H1 (cell line): ENCODE data around the gene CPXM2. TPM values are rescaled to one million over a fixed set of nuclear protein-coding genes. Genes with fewer than 3 reads are reported as not detected.

Source experiments
- CTCF ChIA-PET: fragments of 300-600 bp; sonication (Branson Sonifier 250); formaldehyde crosslinking; loops from one replicate; lab custom pipeline; 2021; ENCODE audit not compliant: partially characterized antibody; lab: Charles Lee
- POLR2A ChIA-PET: fragments of 300-600 bp; sonication (Branson Sonifier 250); formaldehyde crosslinking; loops from one replicate; lab custom pipeline; 2021; ENCODE audit warnings: inconsistent platforms; ENCODE audit not compliant: partially characterized antibody; lab: Charles Lee
- DNase-seq, 2 experiments: peaks; one replicate each; pipeline versions ENCODE4 v3.0.0 to v3.0.0-alpha.2; 2010 to 2022; ENCODE audit warnings: low spot score in 2 of 2, low read depth in 1 of 2, mixed read lengths in 1 of 2
- FAIRE-seq: peaks from 2 replicates; lab custom pipeline; 2011; peaks lifted over from hg19 to GRCh38; lab: Jason Lieb, UNC
- H2AFZ ChIP-seq: 2 replicates; pipeline ENCODE4 v1.8.1; 2012; ENCODE audit warnings: low read length, inconsistent platforms
- H2AK5ac ChIP-seq: 2 replicates; pipeline ENCODE4 v1.6.1; 2013; ENCODE audit warnings: low read depth, low read length
- H2BK120ac ChIP-seq: replicated peaks from 2 replicates; pipeline ENCODE3; 2013; ENCODE audit warnings: low read depth, low read length, inconsistent platforms
- H2BK12ac ChIP-seq: 2 replicates; pipeline ENCODE4 v1.6.1; 2013; ENCODE audit warnings: low read depth, low read length
- H2BK15ac ChIP-seq: 2 replicates; pipeline ENCODE4 v1.6.1; 2013; ENCODE audit warnings: low read length
- H2BK20ac ChIP-seq: 2 replicates; pipeline ENCODE4 v1.6.1; 2013; ENCODE audit warnings: low read length
- H2BK5ac ChIP-seq: 2 replicates; pipeline ENCODE4 v1.6.1; 2013; ENCODE audit warnings: low read depth, low read length
- H3K14ac ChIP-seq: 2 replicates; pipeline ENCODE4 v1.6.1; 2013; ENCODE audit warnings: inconsistent platforms; ENCODE audit not compliant: insufficient read length
- H3K18ac ChIP-seq: 2 replicates; pipeline ENCODE4 v1.6.1; 2013; ENCODE audit warnings: low read length; ENCODE audit errors: extremely low read depth
- H3K23ac ChIP-seq: 2 replicates; pipeline ENCODE4 v1.6.1; 2013; ENCODE audit warnings: inconsistent platforms; ENCODE audit not compliant: insufficient read length
- H3K23me2 ChIP-seq: 2 replicates; pipeline ENCODE4 v1.6.1; 2013; ENCODE audit warnings: low read depth, low read length
- H3K27ac ChIP-seq: 2 replicates; pipeline ENCODE4 v1.6.1; 2011; ENCODE audit warnings: low read depth, low read length, inconsistent platforms
- H3K27me3 ChIP-seq, 4 experiments: replicated peaks in 1 of 4; 1 replicate in 1 of 4; 2 replicates in 3 of 4; pipeline versions ENCODE4 v1.6.1 to v1.8.1; 2011 to 2013; ENCODE audit warnings: low read length in 3 of 4, mild to moderate bottlenecking in 3 of 4, inconsistent platforms in 2 of 4, mixed read lengths in 2 of 4, moderate library complexity in 1 of 4; ENCODE audit not compliant: control insufficient read depth in 3 of 4, insufficient read depth in 3 of 4; ENCODE audit errors: extremely low read depth in 1 of 4
- H3K36me3 ChIP-seq, 4 experiments: 2 replicates each; pipeline versions ENCODE4 v1.6.1 to v1.8.1; 2011 to 2013; ENCODE audit warnings: mild to moderate bottlenecking in 4 of 4, low read length in 3 of 4, moderate library complexity in 2 of 4, control low read depth in 1 of 4, inconsistent platforms in 1 of 4; ENCODE audit not compliant: insufficient read depth in 4 of 4, control insufficient read depth in 2 of 4
- H3K4ac ChIP-seq: replicated peaks from 2 replicates; pipeline ENCODE3; 2013; ENCODE audit warnings: low read length, low read depth, mixed read lengths, inconsistent platforms; ENCODE audit not compliant: insufficient read length
- H3K4me1 ChIP-seq, 4 experiments: replicated peaks in 1 of 4; 1 replicate in 1 of 4; 2 replicates in 3 of 4; pipeline versions ENCODE4 v1.6.1 to v1.8.1; 2011 to 2013; ENCODE audit warnings: low read length in 3 of 4, inconsistent platforms in 2 of 4, mixed read lengths in 1 of 4; ENCODE audit not compliant: insufficient read depth in 4 of 4, control insufficient read depth in 3 of 4
- H3K4me2 ChIP-seq, 2 experiments: 2 replicates each; pipeline versions ENCODE4 v1.6.1 to v1.8.1; 2011 to 2013; ENCODE audit warnings: low read depth in 2 of 2, low read length in 2 of 2, control low read depth in 1 of 2, inconsistent platforms in 1 of 2, mild to moderate bottlenecking in 1 of 2; ENCODE audit not compliant: insufficient read depth in 1 of 2
- H3K4me3 ChIP-seq, 4 experiments: fragments of 200-600, 300-600 bp in 1 of 4; sonication (generic), shearing (Covaris generic), sonication (Bioruptor Twin) in 1 of 4; 2 replicates each; pipeline versions ENCODE4 v1.5.1 to v1.8.1; 2011 to 2016; ENCODE audit warnings: low read length in 4 of 4, low read depth in 3 of 4, control low read depth in 2 of 4, inconsistent platforms in 2 of 4, mild to moderate bottlenecking in 2 of 4, mixed read lengths in 1 of 4, moderate library complexity in 1 of 4; ENCODE audit not compliant: insufficient read depth in 2 of 4; ENCODE audit errors: extremely low read depth in 1 of 4
- H3K56ac ChIP-seq: replicated peaks from 2 replicates; pipeline ENCODE3; 2013; ENCODE audit warnings: low read depth, mild to moderate bottlenecking, mixed read lengths, low read length, inconsistent platforms; ENCODE audit not compliant: insufficient read length
- H3K79me1 ChIP-seq: 2 replicates; pipeline ENCODE4 v1.6.1; 2013; ENCODE audit warnings: low read depth, low read length, control low read depth
- H3K79me2 ChIP-seq, 2 experiments: 2 replicates each; pipeline versions ENCODE4 v1.6.1 to v1.8.1; 2012 to 2013; ENCODE audit warnings: low read length in 2 of 2, mild to moderate bottlenecking in 2 of 2, inconsistent platforms in 1 of 2; ENCODE audit not compliant: insufficient read depth in 2 of 2, control insufficient read depth in 1 of 2
- H3K9ac ChIP-seq, 4 experiments: replicated peaks in 1 of 4; 1 replicate in 1 of 4; 2 replicates in 3 of 4; pipeline versions ENCODE4 v1.6.1 to v1.8.1; 2011 to 2013; ENCODE audit warnings: low read depth in 3 of 4, low read length in 3 of 4, control low read depth in 2 of 4, mild to moderate bottlenecking in 2 of 4, moderate library complexity in 2 of 4, inconsistent platforms in 1 of 4; ENCODE audit errors: extremely low read depth in 1 of 4
- H3K9me3 ChIP-seq, 2 experiments: 2 replicates each; pipeline versions ENCODE4 v1.6.1 to v1.8.1; 2012 to 2013; ENCODE audit warnings: mild to moderate bottlenecking in 2 of 2, moderate library complexity in 2 of 2, control low read depth in 1 of 2, inconsistent platforms in 1 of 2, low read depth in 1 of 2, low read length in 1 of 2, mixed read lengths in 1 of 2; ENCODE audit not compliant: insufficient read depth in 2 of 2
- H4K20me1 ChIP-seq, 2 experiments: replicated peaks in 1 of 2; 2 replicates each; pipeline versions ENCODE3 to v1.8.1; 2011 to 2013; ENCODE audit warnings: inconsistent platforms in 2 of 2, low read length in 2 of 2, mild to moderate bottlenecking in 1 of 2; ENCODE audit not compliant: insufficient read depth in 2 of 2, control insufficient read depth in 1 of 2
- H4K5ac ChIP-seq: 2 replicates; pipeline ENCODE4 v1.6.1; 2013; ENCODE audit warnings: low read length, low read depth, mixed read lengths, inconsistent platforms; ENCODE audit not compliant: insufficient read length
- H4K8ac ChIP-seq: 2 replicates; pipeline ENCODE4 v1.8.0; 2013; ENCODE audit warnings: mild to moderate bottlenecking, moderate library complexity, low read length, inconsistent platforms; ENCODE audit not compliant: insufficient read depth; ENCODE audit errors: extremely low read depth
- H4K91ac ChIP-seq: replicated peaks from 2 replicates; pipeline ENCODE3; 2013; ENCODE audit warnings: low read length, mixed read lengths, inconsistent platforms; ENCODE audit not compliant: insufficient read length
- NRF1 ChIP-seq: IDR thresholded peaks from 2 replicates; pipeline ENCODE4 v1.6.1; 2011; ENCODE audit warnings: mild to moderate bottlenecking, low read depth, low read length, improper control_type of control experiment
- RAD21 ChIP-seq, 2 experiments: IDR thresholded peaks in 1 of 2; conservative IDR thresholded peaks in 1 of 2; 2 replicates each; pipeline ENCODE4 v1.6.1; 2011; ENCODE audit warnings: low read depth in 2 of 2, low read length in 2 of 2, improper control_type of control experiment in 1 of 2, inconsistent platforms in 1 of 2, mild to moderate bottlenecking in 1 of 2, moderate library complexity in 1 of 2
- WGBS, 2 experiments: shearing (Covaris generic) in 1 of 2; methylation state at CpG; one replicate each; pipeline versions ENCODE4 v1.1.6 to v1.1.7; 2013 to 2015; ENCODE audit warnings: low lambda C conversion rate in 2 of 2, mixed read lengths in 2 of 2, inconsistent platforms in 1 of 2, low coverage in 1 of 2, missing lambda C conversion rate in 1 of 2; ENCODE audit not compliant: insufficient replicate concordance in 2 of 2, insufficient coverage in 1 of 2, insufficient read length in 1 of 2; ENCODE audit errors: extremely low coverage in 1 of 2, missing lambda C conversion rate in 1 of 2; 5-methylcytosine and 5-hydroxymethylcytosine counted together
- polyA plus RNA-seq, 7 experiments: library from polyadenylated mRNA; depleted of rRNA in 3 of 7; stranded (reverse) in 5 of 7; unstranded in 2 of 7; fragments of >200 nt in 5 of 7; fragments of 200-250 nt in 2 of 7; gene quantifications; 1 replicate in 5 of 7; 2 replicates in 1 of 7; 4 replicates in 1 of 7; pipeline versions ENCODE4 v1.2.1 to v1.2.3, GENCODE V29; 2011 to 2013; ENCODE audit warnings: missing spikeins in 2 of 7, mixed read lengths in 2 of 7
- total RNA-seq: library from RNA; stranded (reverse); fragmentation: NEBNext Ultra II Directional; extraction: Animal tissue kit (Norgen Biotek cat#: 25700); gene quantifications from 2 replicates; pipeline ENCODE4 v1.2.1, GENCODE V29; 2021

Gene CPXM2
- total and polyA plus RNA-seq, 2 of the 8 experiments (the other 6 are each of a cell fraction or from before 2014, with no cell fraction given), result 2.4 to 2.9 TPM

GRCh38 chr10:123795196-123795780, 96.3 kb downstream of the CPXM2 start:
- 0 out of 4 replicates have a peak, but pooled peaks cover 0 to 3% of the 10 kb centered on the region in 2 experiments for H3K9me3 ChIP-seq
- H2AFZ ChIP-seq, result no peak overlapping the region
- no peak overlapping the region for H3K4me3 ChIP-seq
- peak in 1 of 2 experiments; percentile 16 for DNase-seq
- H3K79me1 ChIP-seq, result no peaks in the 10 kb centered on the region; the same call in 1 of the 2 replicates
- H4K91ac ChIP-seq, result no peak overlapping the region
- peaks cover 2 to 16% (median 8%) of the 10 kb centered on the region in 4 experiments; a peak in 5 of 7 replicates for H3K4me1 ChIP-seq
- H3K36me3 ChIP-seq, result no peaks in the 10 kb centered on the region
- H3K9ac ChIP-seq, result no peak overlapping the region
- H4K5ac ChIP-seq, result no peak overlapping the region
- no peaks in the 10 kb centered on the region for H4K20me1 ChIP-seq
- H2BK15ac ChIP-seq, result no peak overlapping the region
- H3K4me2 ChIP-seq, result no peak overlapping the region
- no peaks in the 10 kb centered on the region for H3K23me2 ChIP-seq
- H2BK20ac ChIP-seq, result no peak overlapping the region
- H3K4ac ChIP-seq, result no peak overlapping the region
- FAIRE-seq, result no peak
- no peak overlapping the region for H3K56ac ChIP-seq
- H3K18ac ChIP-seq, result no peak overlapping the region
- CTCF ChIA-PET, result interaction anchor here (0.9 kb wide), 1 partner anchor 104 kb away, joined by 3 read pairs; no protein-coding TSS in a partner anchor
- H2BK5ac ChIP-seq, result no peak overlapping the region
- POLR2A ChIA-PET, result no interaction called here
- no peak overlapping the region for H3K27ac ChIP-seq
- H2AK5ac ChIP-seq, result no peak overlapping the region
- H2BK12ac ChIP-seq, result no peak overlapping the region
- no peak overlapping the region for H2BK120ac ChIP-seq
- H3K79me2 ChIP-seq, result no peaks in the 10 kb centered on the region
- WGBS, 2 experiments, result 89% methylated on average over 10 of the region's 10 CpGs; no CpG with 5 or more reads in 1 of the 2 experiments
- no peak overlapping the region for H3K23ac ChIP-seq
- TF ChIP-seq RAD21 (IDR thresholded peaks at IDR 0.05 in 1 of 2, conservative IDR thresholded peaks at IDR 0.05 in 1 of 2; ENCODE audit: low read depth in 2 of 2, low read length in 2 of 2) (0 out of 4 replicates have a peak, but pooled peaks of 1 of the 2 experiments have one; percentile 8), NRF1 (no peak)
- H3K27me3 ChIP-seq, result no peaks in the 10 kb centered on the region
- no peak overlapping the region for H4K8ac ChIP-seq
- no peak overlapping the region for H3K14ac ChIP-seq
